DOHH2 (cell line): ENCODE data around the gene PICK1.

Experiments used
- H3F3A ChIP-seq: fragments of 200-600 bp; sonication (generic), shearing (Covaris generic); 2 replicates; pipeline ENCODE4 v1.6.0; 2016; ENCODE audit warnings: antibody characterized with exemption, mild to moderate bottlenecking; ENCODE audit not compliant: control insufficient read depth, insufficient read depth
- H3K27ac ChIP-seq: fragments of 200-600 bp; sonication (generic); 2 replicates; pipeline ENCODE4 v1.5.1; 2014; ENCODE audit warnings: low read depth, mild to moderate bottlenecking, low read length, moderate library complexity
- H3K27me3 ChIP-seq: fragments of 200-600 bp; sonication (generic); 2 replicates; pipeline ENCODE4 v1.6.1; 2014; ENCODE audit warnings: mild to moderate bottlenecking, low read length, mixed read lengths; ENCODE audit not compliant: control insufficient read depth
- H3K36me3 ChIP-seq: fragments of 200-600 bp; sonication (generic); 2 replicates; pipeline ENCODE4 v1.6.1; 2014; ENCODE audit warnings: mild to moderate bottlenecking, low read length, moderate library complexity, mixed read lengths; ENCODE audit not compliant: control insufficient read depth
- H3K4me1 ChIP-seq: fragments of 200-600 bp; sonication (generic); 2 replicates; pipeline ENCODE4 v1.6.1; 2014; ENCODE audit warnings: mild to moderate bottlenecking, low read length, mixed read lengths; ENCODE audit not compliant: control insufficient read depth
- H3K4me2 ChIP-seq: fragments of 200-600 bp; sonication (generic); 2 replicates; pipeline ENCODE4 v1.6.0; 2014; ENCODE audit warnings: mild to moderate bottlenecking, low read length, moderate library complexity
- H3K4me3 ChIP-seq: fragments of 200-600 bp; sonication (generic); 2 replicates; pipeline ENCODE4 v1.5.1; 2014; ENCODE audit warnings: mild to moderate bottlenecking, low read length, mixed read lengths
- H3K79me2 ChIP-seq: fragments of 200-600 bp; sonication (generic); 2 replicates; pipeline ENCODE4 v1.6.1; 2014; ENCODE audit warnings: mild to moderate bottlenecking, low read length, mixed read lengths; ENCODE audit not compliant: control insufficient read depth
- H3K9me2 ChIP-seq: fragments of 200-600 bp; sonication (generic); replicated peaks from 2 replicates; pipeline ENCODE4 v1.6.1; 2014; ENCODE audit warnings: mild to moderate bottlenecking, low read length, mixed read lengths; ENCODE audit not compliant: control insufficient read depth
- H3K9me3 ChIP-seq: fragments of 200-600 bp; sonication (generic); 2 replicates; pipeline ENCODE4 v1.6.1; 2014; ENCODE audit warnings: antibody characterized with exemption, low read length, mixed read lengths; ENCODE audit not compliant: control insufficient read depth, insufficient read depth
- H4K20me1 ChIP-seq: fragments of 200-600 bp; sonication (generic); 2 replicates; pipeline ENCODE4 v1.6.0; 2014; ENCODE audit warnings: low read depth, mild to moderate bottlenecking, antibody characterized with exemption, low read length, moderate library complexity; ENCODE audit not compliant: control insufficient read depth, insufficient read depth
- EZH2phosphoT487 ChIP-seq: fragments of 200-600 bp; sonication (generic); IDR thresholded peaks from 2 replicates; pipeline ENCODE4 v1.6.1; 2017; ENCODE audit warnings: borderline replicate concordance, mild to moderate bottlenecking, antibody characterized with exemption, low read length, moderate library complexity, mixed read lengths
- TF ChIP-seq, protein P1 (sequence below): fragments of 200-600 bp; sonication (generic); IDR thresholded peaks from one replicate; pipeline ENCODE4 v1.5.1; 2014; ENCODE audit warnings: antibody characterized with exemption, mild to moderate bottlenecking, low read depth, low read length; ENCODE audit not compliant: poor library complexity, severe bottlenecking

The PICK1 gene

DNA sequence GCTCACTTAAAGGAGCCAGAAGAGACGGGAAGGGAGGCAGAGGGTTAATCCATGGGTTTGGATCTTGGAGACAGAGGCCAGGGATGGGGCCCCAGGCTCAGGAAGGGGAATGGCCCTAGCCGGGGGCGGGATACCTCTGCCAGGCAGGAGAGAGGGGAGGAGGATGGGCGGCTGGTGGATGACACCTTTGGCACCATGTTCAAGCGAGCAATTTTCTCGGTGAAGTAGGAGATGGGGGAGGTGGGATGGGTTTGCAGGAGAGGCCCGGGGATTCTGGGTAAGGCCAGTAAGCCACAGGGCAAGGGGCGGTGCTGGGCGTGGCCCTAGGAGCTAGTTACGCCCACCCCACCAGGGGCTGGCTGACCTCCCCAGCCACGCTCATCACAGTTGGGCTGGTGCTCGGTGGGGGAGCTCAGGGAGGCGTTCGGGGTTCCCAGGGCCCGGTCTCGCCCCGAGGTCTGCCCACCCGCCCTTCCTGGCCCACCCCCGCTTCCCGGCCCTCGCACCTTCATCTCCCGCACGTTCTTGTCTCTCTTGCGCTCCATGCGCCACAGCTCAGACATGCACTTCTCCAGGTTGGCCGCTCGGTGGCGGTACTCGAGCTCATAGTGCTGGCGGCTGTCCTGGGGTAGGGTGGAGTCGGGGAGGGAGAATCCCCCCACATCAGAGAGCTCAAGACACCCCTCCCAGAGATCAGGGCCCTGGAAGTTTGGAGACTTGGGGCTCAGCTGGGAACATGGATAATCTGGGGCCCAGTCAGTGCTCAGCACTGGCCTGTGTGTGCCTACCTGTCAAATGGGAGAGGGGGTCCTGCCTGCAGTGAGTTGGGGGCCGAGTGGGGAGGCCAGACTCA is 40.6 kb downstream of the PICK1 start:
- no peaks in the 10 kb centered on the region for H3K9me3 ChIP-seq
- no peaks in the 10 kb centered on the region for H3K27me3 ChIP-seq
- no peaks in the 10 kb centered on the region for H3K36me3 ChIP-seq
- no peak overlapping the region for H3K4me2 ChIP-seq
- H3K79me2 ChIP-seq = no peaks in the 10 kb centered on the region
- no peak overlapping the region for H3K4me3 ChIP-seq
- no peaks in the 10 kb centered on the region for H3F3A ChIP-seq
- H3K9me2 ChIP-seq = no peaks in the 10 kb centered on the region
- no peaks in the 10 kb centered on the region for H4K20me1 ChIP-seq
- no peak overlapping the region for H3K27ac ChIP-seq
- TF ChIP-seq, protein P1, sequence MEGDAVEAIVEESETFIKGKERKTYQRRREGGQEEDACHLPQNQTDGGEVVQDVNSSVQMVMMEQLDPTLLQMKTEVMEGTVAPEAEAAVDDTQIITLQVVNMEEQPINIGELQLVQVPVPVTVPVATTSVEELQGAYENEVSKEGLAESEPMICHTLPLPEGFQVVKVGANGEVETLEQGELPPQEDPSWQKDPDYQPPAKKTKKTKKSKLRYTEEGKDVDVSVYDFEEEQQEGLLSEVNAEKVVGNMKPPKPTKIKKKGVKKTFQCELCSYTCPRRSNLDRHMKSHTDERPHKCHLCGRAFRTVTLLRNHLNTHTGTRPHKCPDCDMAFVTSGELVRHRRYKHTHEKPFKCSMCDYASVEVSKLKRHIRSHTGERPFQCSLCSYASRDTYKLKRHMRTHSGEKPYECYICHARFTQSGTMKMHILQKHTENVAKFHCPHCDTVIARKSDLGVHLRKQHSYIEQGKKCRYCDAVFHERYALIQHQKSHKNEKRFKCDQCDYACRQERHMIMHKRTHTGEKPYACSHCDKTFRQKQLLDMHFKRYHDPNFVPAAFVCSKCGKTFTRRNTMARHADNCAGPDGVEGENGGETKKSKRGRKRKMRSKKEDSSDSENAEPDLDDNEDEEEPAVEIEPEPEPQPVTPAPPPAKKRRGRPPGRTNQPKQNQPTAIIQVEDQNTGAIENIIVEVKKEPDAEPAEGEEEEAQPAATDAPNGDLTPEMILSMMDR = no peak
- TF ChIP-seq EZH2phosphoT487 = no peak
- no peaks in the 10 kb centered on the region for H3K4me1 ChIP-seq

DNA sequence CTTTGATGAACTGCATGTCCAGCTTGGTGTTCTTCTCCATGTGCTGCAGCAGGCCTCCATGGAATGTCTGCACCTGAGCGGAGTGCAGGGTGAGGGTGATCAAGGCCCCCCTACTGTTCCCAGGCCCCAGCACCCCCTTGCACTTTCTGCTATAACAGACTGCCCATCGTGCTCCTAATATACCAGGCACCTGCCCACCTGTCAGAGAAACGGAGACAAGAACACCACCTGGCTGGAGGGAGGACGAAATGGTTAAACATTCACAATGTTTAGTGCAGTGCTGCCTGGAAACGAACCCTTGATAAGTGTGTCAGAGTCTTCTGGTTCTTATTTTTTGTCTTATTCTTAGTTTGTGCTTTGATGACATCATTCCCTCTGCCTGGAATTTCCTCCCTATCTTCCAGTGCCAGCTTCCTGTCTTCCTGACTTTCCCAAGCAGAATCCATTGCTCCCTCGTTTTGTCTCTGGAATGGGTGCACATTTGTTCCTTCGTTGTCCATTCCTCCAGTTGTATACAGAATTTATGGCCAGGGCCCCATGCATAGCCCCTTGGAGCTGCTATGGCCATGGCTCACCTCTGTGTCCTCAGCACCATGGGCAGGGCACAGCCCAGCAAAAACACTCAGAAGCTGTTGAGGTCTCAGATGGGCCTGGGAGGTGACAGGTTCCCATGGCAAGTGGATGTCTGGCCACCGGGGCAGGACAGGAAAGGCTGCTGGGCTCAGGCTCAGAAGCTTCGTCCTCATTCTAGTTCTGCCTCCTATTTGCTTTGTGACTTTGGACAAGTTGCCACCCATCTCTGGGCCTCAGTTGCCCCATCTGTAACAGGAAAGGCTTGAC is 41.4 kb downstream of the PICK1 start:
- Histone ChIP-seq H3K4me2 (no peak overlapping the region), H3K9me2 (no peaks in the 10 kb centered on the region), H3K79me2 (no peaks in the 10 kb centered on the region), H3K27ac (no peak overlapping the region), H3K27me3 (no peaks in the 10 kb centered on the region), H4K20me1 (no peaks in the 10 kb centered on the region), H3K9me3 (no peaks in the 10 kb centered on the region), H3K4me1 (no peaks in the 10 kb centered on the region), H3K4me3 (no peak overlapping the region), H3F3A (no peaks in the 10 kb centered on the region), H3K36me3 (no peaks in the 10 kb centered on the region)
- no peak for TF ChIP-seq EZH2phosphoT487
- TF ChIP-seq, protein P1 = no peak

DNA sequence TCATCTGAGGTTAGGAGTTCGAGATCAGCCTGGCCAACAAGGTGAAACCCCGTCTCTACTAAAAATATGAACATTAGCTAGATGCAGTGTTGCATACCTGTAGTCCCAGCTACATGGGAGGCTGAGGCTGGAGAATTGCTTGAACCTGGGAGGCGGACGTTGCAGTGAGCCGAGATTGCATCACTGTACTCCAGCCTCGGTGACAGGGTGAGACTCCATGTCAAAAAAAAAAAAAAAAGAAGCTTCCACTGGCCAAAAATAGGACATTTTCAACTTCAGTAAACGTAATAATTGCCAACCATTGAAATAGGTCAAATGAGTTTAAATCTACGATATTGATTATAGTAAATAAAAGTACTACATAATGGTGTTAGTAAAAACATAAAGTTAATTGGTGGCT is 46.4 kb downstream of the PICK1 start:
- Histone ChIP-seq H3F3A (no peaks in the 10 kb centered on the region), H3K79me2 (no peaks in the 10 kb centered on the region), H3K36me3 (no peaks in the 10 kb centered on the region), H4K20me1 (no peaks in the 10 kb centered on the region), H3K4me2 (no peak overlapping the region), H3K4me3 (no peak overlapping the region), H3K9me2 (no peaks in the 10 kb centered on the region), H3K4me1 (no peaks in the 10 kb centered on the region), H3K27me3 (no peaks in the 10 kb centered on the region), H3K9me3 (no peaks in the 10 kb centered on the region), H3K27ac (no peak overlapping the region)
- TF ChIP-seq, protein P1 = no peak
- TF ChIP-seq EZH2phosphoT487 = no peak
